C4-2B (cell line): ENCODE results near the gene WT1.
"Not testable (repeated sequence)": the region's sequence is repeated elsewhere in the genome, so short reads cannot be mapped to it uniquely, and the experiment has no call there.

Experiments used
- ZFX ChIP-seq: fragments of 450-650 bp; IDR thresholded peaks from 2 replicates; pipeline ENCODE4 v1.6.1; 2017
- TF ChIP-seq, protein P1 (sequence below): fragments of 450-650 bp; conservative IDR thresholded peaks from 2 replicates; pipeline ENCODE4 v1.5.1; 2017; ENCODE audit warnings: mild to moderate bottlenecking

DNA sequence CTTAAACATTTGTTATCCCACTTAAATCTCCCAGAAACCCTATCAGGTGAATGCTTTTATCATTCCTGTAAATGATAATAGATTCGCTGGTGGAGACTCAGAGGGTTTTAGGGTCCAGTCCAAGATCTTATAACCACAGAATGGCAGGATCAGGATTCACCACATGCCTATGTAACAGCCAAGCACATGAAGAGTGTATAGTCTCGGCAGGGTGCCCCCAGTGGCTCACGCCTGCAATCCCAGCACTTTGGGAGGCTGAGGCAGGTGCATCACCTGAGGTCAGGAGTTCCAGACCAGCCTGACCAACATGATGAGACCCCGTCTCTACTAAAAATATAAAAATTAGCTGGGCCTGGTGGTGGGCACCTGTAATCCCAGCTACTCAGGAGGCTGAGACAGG lies 36.2 kb upstream of the WT1 start:
- TF ChIP-seq, protein P1, sequence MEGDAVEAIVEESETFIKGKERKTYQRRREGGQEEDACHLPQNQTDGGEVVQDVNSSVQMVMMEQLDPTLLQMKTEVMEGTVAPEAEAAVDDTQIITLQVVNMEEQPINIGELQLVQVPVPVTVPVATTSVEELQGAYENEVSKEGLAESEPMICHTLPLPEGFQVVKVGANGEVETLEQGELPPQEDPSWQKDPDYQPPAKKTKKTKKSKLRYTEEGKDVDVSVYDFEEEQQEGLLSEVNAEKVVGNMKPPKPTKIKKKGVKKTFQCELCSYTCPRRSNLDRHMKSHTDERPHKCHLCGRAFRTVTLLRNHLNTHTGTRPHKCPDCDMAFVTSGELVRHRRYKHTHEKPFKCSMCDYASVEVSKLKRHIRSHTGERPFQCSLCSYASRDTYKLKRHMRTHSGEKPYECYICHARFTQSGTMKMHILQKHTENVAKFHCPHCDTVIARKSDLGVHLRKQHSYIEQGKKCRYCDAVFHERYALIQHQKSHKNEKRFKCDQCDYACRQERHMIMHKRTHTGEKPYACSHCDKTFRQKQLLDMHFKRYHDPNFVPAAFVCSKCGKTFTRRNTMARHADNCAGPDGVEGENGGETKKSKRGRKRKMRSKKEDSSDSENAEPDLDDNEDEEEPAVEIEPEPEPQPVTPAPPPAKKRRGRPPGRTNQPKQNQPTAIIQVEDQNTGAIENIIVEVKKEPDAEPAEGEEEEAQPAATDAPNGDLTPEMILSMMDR = not testable (repeated sequence)
- not testable (repeated sequence) for TF ChIP-seq ZFX
